ENCODE data around the gene SNCA. TPM values are rescaled to one million over a fixed set of nuclear protein-coding genes. Genes with fewer than 3 reads are reported as not detected.

The SNCA gene
- polyA plus RNA-seq, 3 donors, result 13.2 to 39.4 (median 24.3) TPM

DNA sequence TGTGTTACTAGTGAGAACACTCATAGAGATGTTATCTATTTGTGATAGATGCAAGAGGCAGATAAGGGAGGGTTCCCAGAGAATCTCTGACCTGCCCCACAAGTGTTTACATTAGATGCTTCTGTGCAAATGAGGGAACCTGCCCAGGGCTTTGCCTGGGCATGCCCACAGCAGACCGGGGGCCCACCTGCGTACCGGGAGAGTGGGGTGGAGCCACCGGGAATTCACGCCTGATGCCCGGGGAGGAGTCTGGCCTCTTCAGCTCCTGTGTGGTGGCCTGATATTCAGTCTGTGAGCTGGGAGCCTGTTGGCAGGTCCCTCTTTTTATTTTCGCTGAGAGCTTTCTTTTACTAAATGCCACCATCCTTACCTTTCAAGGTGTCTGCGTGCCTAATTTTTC, 155.7 kb downstream of the SNCA start:
- H3K36me3 ChIP-seq (replicated peaks in 1 of 2; ENCODE audit: control insufficient read depth in 1 of 2, insufficient read depth in 2 of 2, low read length in 2 of 2), result no peaks in the 10 kb centered on the region
- H3K79me2 ChIP-seq (ENCODE audit: insufficient read depth, low read length), result no peaks in the 10 kb centered on the region
- no peaks in the 10 kb centered on the region for H4K20me1 ChIP-seq (ENCODE audit: insufficient read depth, low read length)
- no peak overlapping the region for H2AFZ ChIP-seq (ENCODE audit: insufficient read depth, low read depth, low read length, poor library complexity, severe bottlenecking)
- DNase-seq, result no peak
- no peak overlapping the region for H3K27ac ChIP-seq (ENCODE audit: low read depth in 1 of 2, low read length in 2 of 2)
- Mint-ChIP-seq H3K27me3 (ENCODE audit: low read depth in 3 of 3) (peaks cover 0 to 3% (median 0%) of the 10 kb centered on the region in 3 donors), H3K4me3 (no peak overlapping the region), H3K36me3 (no peaks in the 10 kb centered on the region), H3K4me1 (peaks cover 6% of the 10 kb centered on the region), H3K27ac (peak overlapping the region in 1 of 7 donors; percentile 4), H3K9me3 (peaks cover 0 to 10% (median 4%) of the 10 kb centered on the region in 7 donors)
- H3K27me3 ChIP-seq (ENCODE audit: control insufficient read depth in 2 of 2, insufficient read depth in 2 of 2, low read length in 2 of 2), result no peaks in the 10 kb centered on the region
- TF ChIP-seq, protein P1, sequence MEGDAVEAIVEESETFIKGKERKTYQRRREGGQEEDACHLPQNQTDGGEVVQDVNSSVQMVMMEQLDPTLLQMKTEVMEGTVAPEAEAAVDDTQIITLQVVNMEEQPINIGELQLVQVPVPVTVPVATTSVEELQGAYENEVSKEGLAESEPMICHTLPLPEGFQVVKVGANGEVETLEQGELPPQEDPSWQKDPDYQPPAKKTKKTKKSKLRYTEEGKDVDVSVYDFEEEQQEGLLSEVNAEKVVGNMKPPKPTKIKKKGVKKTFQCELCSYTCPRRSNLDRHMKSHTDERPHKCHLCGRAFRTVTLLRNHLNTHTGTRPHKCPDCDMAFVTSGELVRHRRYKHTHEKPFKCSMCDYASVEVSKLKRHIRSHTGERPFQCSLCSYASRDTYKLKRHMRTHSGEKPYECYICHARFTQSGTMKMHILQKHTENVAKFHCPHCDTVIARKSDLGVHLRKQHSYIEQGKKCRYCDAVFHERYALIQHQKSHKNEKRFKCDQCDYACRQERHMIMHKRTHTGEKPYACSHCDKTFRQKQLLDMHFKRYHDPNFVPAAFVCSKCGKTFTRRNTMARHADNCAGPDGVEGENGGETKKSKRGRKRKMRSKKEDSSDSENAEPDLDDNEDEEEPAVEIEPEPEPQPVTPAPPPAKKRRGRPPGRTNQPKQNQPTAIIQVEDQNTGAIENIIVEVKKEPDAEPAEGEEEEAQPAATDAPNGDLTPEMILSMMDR (IDR thresholded peaks at IDR 0.05), result no peak
- no peaks in the 10 kb centered on the region for H3K9me3 ChIP-seq (replicated peaks in 1 of 2; ENCODE audit: control insufficient read depth in 1 of 2, insufficient read depth in 1 of 2, low read length in 2 of 2)
- intact Hi-C loops (cut with micrococcal nuclease), result no loop called here
- no peak overlapping the region for H3K4me3 ChIP-seq (replicated peaks in 1 of 3; ENCODE audit: low read depth in 2 of 3, low read length in 3 of 3)
- no peaks in the 10 kb centered on the region for H3K4me1 ChIP-seq (ENCODE audit: control insufficient read depth in 1 of 2, insufficient read depth in 2 of 2, low read length in 2 of 2)
- WGBS (ENCODE audit: insufficient coverage), result 98% methylated on average over 6 of the region's 8 CpGs
- no peak overlapping the region for H3K4me2 ChIP-seq (replicated peaks; ENCODE audit: extremely low read depth, low read length, poor library complexity, severe bottlenecking)
- no peak overlapping the region for H3K9ac ChIP-seq (ENCODE audit: insufficient read depth, low read length, poor library complexity, severe bottlenecking)

DNA sequence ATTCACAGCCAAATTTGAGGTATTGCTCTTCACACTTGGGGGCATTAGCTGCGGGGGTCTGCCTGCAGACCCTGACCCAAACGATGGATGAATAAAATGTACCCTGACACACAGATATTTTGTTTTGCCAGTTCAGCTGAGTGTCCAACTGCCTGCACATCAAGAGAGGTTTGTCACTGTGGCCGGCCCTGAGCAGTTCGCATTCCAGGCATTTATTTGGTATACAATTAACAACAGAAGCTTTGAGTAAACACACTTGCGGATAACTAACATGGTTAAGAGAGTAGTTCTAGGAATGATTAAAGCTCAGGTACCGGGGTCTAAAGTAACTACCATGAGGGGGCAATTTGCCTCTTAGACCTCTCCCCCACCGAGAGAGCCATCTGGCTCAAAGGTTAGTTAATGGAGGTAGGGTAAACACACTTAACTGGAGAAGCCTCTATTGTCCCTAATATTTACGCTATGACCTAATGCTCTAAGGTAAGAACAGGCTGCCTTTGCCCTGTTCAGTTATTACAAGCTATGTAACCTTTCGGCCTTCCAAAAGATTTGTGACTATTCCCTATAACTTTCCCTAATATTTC, 162.0 kb downstream of the SNCA start:
- WGBS (ENCODE audit: insufficient coverage), result 92% methylated on average over 2 of the region's 9 CpGs
- no peak overlapping the region for H3K27ac Mint-ChIP-seq
- peaks cover 6% of the 10 kb centered on the region for H3K4me1 Mint-ChIP-seq

More for the DNA sequence above, 162.0 kb downstream of the SNCA start:
- TF ChIP-seq, protein P1 (IDR thresholded peaks at IDR 0.05), result no peak
- Histone ChIP-seq H3K4me3 (replicated peaks in 1 of 3; ENCODE audit: low read depth in 2 of 3, low read length in 3 of 3) (no peak overlapping the region), H3K79me2 (ENCODE audit: insufficient read depth, low read length) (no peaks in the 10 kb centered on the region), H3K9ac (ENCODE audit: insufficient read depth, low read length, poor library complexity, severe bottlenecking) (no peak overlapping the region), H3K27me3 (ENCODE audit: control insufficient read depth in 2 of 2, insufficient read depth in 2 of 2, low read length in 2 of 2) (no peaks in the 10 kb centered on the region), H3K4me1 (ENCODE audit: control insufficient read depth in 1 of 2, insufficient read depth in 2 of 2, low read length in 2 of 2) (no peaks in the 10 kb centered on the region), H3K36me3 (replicated peaks in 1 of 2; ENCODE audit: control insufficient read depth in 1 of 2, insufficient read depth in 2 of 2, low read length in 2 of 2) (no peaks in the 10 kb centered on the region), H2AFZ (ENCODE audit: insufficient read depth, low read depth, low read length, poor library complexity, severe bottlenecking) (no peak overlapping the region), H4K20me1 (ENCODE audit: insufficient read depth, low read length) (no peaks in the 10 kb centered on the region), H3K27ac (ENCODE audit: low read depth in 1 of 2, low read length in 2 of 2) (no peak overlapping the region), H3K9me3 (replicated peaks in 1 of 2; ENCODE audit: control insufficient read depth in 1 of 2, insufficient read depth in 1 of 2, low read length in 2 of 2) (no peaks in the 10 kb centered on the region), H3K4me2 (replicated peaks; ENCODE audit: extremely low read depth, low read length, poor library complexity, severe bottlenecking) (no peak overlapping the region)
- intact Hi-C loops (cut with micrococcal nuclease), result no loop called here
- DNase-seq, result no peak
- Mint-ChIP-seq H3K27me3 (ENCODE audit: low read depth in 3 of 3) (peaks cover 0 to 6% (median 0%) of the 10 kb centered on the region in 3 donors), H3K36me3 (no peaks in the 10 kb centered on the region), H3K9me3 (peaks cover 4 to 12% (median 7%) of the 10 kb centered on the region in 7 donors), H3K4me3 (no peak overlapping the region)

Other genes with a start within 250 kb of the SNCA start
- gene MMRN1, start 57.7 kb upstream of the SNCA start, polyA plus RNA-seq, result under 1 TPM in 1 of 3 donors, not detected in 2; 0.07 TPM